ENCODE results near the gene SH3PXD2B.

SH3PXD2B gene

GRCh38 chr5:172429201-172429940 lies 25.0 kb downstream of the SH3PXD2B start:
- TF ChIP-seq POLR2A (IDR thresholded peaks at IDR 0.05; ENCODE audit: low read depth, low read length), result no peak
- no peak for FAIRE-seq
- DNase-seq (ENCODE audit: insufficient read length, low spot score), result no peak

DNA sequence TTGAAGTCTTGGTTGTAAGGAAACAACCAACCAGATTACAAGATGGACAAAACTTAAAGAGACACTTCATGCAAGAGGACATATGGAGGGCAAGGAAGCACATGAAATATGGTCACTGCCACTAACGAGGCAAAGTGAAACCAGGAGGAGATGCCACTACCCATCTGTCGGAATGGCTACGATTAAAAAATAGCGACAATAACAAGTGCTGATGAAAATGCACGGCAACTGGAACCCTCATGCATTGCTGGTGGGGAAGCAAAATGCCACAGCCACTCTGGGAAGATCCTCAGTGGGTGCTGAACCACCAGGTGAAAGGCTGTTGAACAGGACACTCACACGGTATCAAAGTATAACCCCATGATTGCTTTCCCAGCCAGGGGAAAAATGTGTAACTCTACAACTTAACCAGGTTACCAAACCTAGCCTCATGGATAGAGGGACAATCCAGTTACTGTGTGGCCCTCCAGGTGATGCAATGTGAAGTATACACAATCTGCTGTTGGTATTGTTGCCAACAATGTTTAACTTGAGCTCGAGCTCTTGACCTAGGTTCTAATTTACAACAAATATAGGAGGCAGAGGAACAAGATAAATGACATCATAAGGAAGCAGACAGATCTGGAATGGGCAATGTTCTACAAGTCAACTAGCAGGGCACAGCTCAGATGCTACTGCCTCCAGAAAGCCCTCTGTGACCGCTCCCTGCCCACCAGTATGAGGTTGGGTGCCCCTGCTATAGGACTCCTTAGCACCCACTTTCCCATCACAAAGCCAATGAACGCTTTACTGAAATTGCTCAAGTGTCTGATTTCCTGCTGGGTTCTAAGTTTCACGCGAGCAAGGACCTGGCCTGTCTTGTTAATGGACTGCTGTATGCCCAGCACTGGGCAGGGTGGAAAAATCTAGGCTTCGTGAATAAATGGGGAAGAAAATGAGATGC lies 25.8 kb downstream of the SH3PXD2B start:
- FAIRE-seq (no peak), DNase-seq (ENCODE audit: insufficient read length, low spot score) (no peak)
- no peak for TF ChIP-seq POLR2A (IDR thresholded peaks at IDR 0.05; ENCODE audit: low read depth, low read length)

- TF ChIP-seq POLR2A (IDR thresholded peaks at IDR 0.05; ENCODE audit: low read depth, low read length), result no peak
- FAIRE-seq (no peak), DNase-seq (ENCODE audit: insufficient read length, low spot score) (no peak)
These were observed 27.1 kb downstream of the SH3PXD2B start for GRCh38 chr5:172427202-172427601.

DNA sequence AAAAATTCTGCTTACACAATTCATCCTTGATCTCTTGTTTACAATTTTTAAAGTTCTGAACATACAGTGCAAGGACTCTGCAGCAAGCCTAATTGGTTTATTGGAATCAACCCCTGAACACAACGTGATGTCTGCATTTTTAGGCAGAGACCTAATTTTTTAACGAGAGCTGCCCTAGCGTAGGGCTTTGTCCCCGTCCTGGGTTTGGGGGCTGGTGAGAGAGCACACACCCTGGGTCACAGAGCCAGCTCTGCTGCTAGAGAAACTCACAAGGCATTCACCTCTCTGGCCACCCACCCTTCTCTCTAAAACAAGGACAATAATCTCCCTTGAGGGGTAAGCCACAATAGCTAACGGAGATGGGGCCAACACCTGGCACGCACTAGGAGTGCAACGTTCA lies 28.2 kb downstream of the SH3PXD2B start:
- FAIRE-seq (no peak), DNase-seq (ENCODE audit: insufficient read length, low spot score) (no peak)
- TF ChIP-seq POLR2A (IDR thresholded peaks at IDR 0.05; ENCODE audit: low read depth, low read length), result no peak

GRCh38 chr5:172425402-172425801 lies 28.9 kb downstream of the SH3PXD2B start:
- FAIRE-seq (no peak), DNase-seq (ENCODE audit: insufficient read length, low spot score) (no peak)
- no peak for TF ChIP-seq POLR2A (IDR thresholded peaks at IDR 0.05; ENCODE audit: low read depth, low read length)

DNA sequence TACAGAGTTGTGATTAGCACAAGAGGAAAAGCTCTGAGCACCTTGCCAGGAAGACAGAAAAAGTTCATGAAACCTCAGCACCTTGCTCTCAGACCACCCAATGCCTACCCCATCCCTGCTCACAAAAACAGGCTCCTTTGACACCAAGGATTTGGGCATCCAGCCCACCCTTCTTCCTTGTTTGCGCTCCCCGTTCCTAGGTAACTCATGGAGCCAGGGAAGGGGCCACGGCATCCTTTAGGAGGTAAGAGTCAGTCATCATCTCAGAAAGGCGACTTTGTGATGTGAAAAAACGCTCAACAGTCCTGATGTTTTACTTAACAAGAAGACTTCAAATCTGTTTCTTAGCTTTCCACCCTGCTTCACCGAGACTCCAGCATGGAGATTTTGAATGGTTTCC lies 29.5 kb downstream of the SH3PXD2B start:
- no peak for FAIRE-seq
- no peak for TF ChIP-seq POLR2A (IDR thresholded peaks at IDR 0.05; ENCODE audit: low read depth, low read length)
- no peak for DNase-seq (ENCODE audit: insufficient read length, low spot score)

GRCh38 chr5:172424111-172424490 lies 30.2 kb downstream of the SH3PXD2B start:
- TF ChIP-seq POLR2A (IDR thresholded peaks at IDR 0.05; ENCODE audit: low read depth, low read length), result no peak

GRCh38 chr5:172423379-172424110 lies 30.8 kb downstream of the SH3PXD2B start:
- no peak for FAIRE-seq
- TF ChIP-seq POLR2A (IDR thresholded peaks at IDR 0.05; ENCODE audit: low read depth, low read length), result no peak
- no peak for DNase-seq (ENCODE audit: insufficient read length, low spot score)

More at GRCh38 chr5:172424111-172424490, 30.2 kb downstream of the SH3PXD2B start:
- DNase-seq (ENCODE audit: insufficient read length, low spot score) (no peak), FAIRE-seq (no peak)

DNA sequence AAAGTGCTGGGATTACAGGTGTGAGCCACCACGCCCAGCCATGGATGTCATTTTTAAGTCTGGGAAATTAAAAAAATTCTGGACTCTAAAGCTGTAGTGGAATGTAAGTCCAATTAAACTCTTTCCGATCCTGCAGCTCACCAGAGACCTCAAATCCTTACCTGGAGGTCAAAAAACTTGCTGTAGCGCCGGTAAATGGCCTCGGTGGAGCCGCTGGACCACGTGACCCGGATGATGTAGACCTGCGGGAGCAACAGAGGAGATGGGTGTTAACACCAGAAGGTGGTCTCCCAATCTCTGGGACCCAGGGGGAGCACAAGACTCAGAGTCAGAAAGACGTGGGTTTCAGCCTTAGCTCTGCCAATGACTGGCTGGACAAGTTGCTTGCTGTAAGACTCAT lies 32.1 kb downstream of the SH3PXD2B start:
- FAIRE-seq (no peak), DNase-seq (ENCODE audit: insufficient read length, low spot score) (no peak)
- TF ChIP-seq POLR2A (IDR thresholded peaks at IDR 0.05; ENCODE audit: low read depth, low read length), result no peak

- no peak for TF ChIP-seq POLR2A (IDR thresholded peaks at IDR 0.05; ENCODE audit: low read depth, low read length)
- no peak for FAIRE-seq
- DNase-seq (ENCODE audit: insufficient read length, low spot score), result no peak
These were observed 33.3 kb downstream of the SH3PXD2B start for GRCh38 chr5:172421020-172421419.

DNA sequence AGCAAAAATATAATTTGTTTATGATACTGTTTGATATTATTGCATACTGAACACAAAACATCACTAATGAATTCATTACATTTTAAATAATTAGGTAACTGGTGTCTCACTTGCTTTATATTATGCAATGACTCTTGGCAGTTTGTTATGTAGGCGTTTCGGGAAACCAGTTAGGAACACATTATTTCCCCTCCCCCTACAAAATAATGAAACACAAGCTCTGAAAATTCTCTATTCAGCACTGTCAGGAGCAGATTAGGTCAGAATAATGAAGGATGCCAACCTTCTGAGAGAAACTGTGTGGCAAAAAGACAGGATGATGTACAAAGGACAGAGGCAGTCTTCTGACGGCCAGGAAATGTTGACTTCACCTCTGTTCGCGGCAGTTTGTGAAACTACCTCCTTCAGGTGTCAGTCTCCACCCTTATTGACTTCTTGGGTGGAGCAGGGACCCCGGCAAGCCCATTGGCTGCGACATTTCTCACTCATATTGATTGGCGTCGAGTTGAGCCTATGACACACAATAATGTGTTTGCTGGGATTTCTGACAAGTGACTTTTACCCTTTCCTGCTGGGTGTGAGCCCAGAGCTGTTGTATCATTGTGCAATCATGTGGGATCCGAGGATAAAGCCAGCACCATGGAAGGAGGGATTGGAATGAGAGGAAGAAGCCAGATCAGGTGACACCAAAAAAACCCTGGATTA lies 33.9 kb downstream of the SH3PXD2B start:
- TF ChIP-seq POLR2A (IDR thresholded peaks at IDR 0.05; ENCODE audit: low read depth, low read length), result no peak
- peak; percentile 79 for DNase-seq (ENCODE audit: insufficient read length, low spot score)
- FAIRE-seq, result peak; percentile 36

GRCh38 chr5:172418862-172419814 lies 35.2 kb downstream of the SH3PXD2B start:
- no peak for TF ChIP-seq POLR2A (IDR thresholded peaks at IDR 0.05; ENCODE audit: low read depth, low read length)
- FAIRE-seq (no peak), DNase-seq (ENCODE audit: insufficient read length, low spot score) (no peak)

Measured in H54 (cell line).